Colonic mucosa (tissue), 4 donors: ENCODE measurements around the gene TACC2. TPM values are rescaled to one million over a fixed set of nuclear protein-coding genes. Genes with fewer than 3 reads are reported as not detected.

Experiments
- DNase-seq: peaks from one replicate; pipeline ENCODE4 v3.0.0-alpha.2; 2020
- H3K27ac ChIP-seq: fragments of 200-600 bp; one replicate; pipeline ENCODE4 v1.8.0; 2021
- H3K27me3 ChIP-seq: fragments of 200-600 bp; one replicate; pipeline ENCODE4 v1.8.0; 2021
- H3K36me3 ChIP-seq: fragments of 200-600 bp; one replicate; pipeline ENCODE4 v1.8.0; 2021
- H3K4me1 ChIP-seq: fragments of 200-600 bp; one replicate; pipeline ENCODE4 v1.8.0; 2021; ENCODE audit warnings: mild to moderate bottlenecking
- H3K4me3 ChIP-seq: fragments of 200-600 bp; one replicate; pipeline ENCODE4 v1.8.0; 2021
- H3K9ac ChIP-seq, 2 donors: one replicate each; pipeline ENCODE4 v1.7.0; 2013; ENCODE audit warnings: control low read depth in 2 of 2, low read depth in 2 of 2, low read length in 2 of 2
- H3K9me3 ChIP-seq: fragments of 200-600 bp; one replicate; pipeline ENCODE4 v1.8.0; 2021
- intact Hi-C: fragments of 100-400 bp; cut with DNase I; formaldehyde crosslinking; loops from one replicate; pipeline ENCODE4 v1.14.1; 2022
- total RNA-seq, 2 donors: library from RNA; stranded (reverse); fragmentation: NEBNext Ultra II Directional in 1 of 2; extraction: Animal tissue kit (Norgen Biotek cat#: 25700) in 1 of 2; gene quantifications; one replicate each; pipeline ENCODE4 v1.2.1, GENCODE V29; 2021
- TF ChIP-seq, protein P1 (sequence below): fragments of 200-600 bp; IDR thresholded peaks from one replicate; pipeline ENCODE4 v1.8.0; 2022; ENCODE audit warnings: antibody characterized with exemption, mild to moderate bottlenecking
- donor health status: healthy.
- donor health status: DM: no; HTN: no; CAD: no.
- donor health status: DM: no; HTN: no; CAD: no.

Gene TACC2
- total RNA-seq, 2 donors from 2014 or later = 90.0 to 93.2 TPM

DNA sequence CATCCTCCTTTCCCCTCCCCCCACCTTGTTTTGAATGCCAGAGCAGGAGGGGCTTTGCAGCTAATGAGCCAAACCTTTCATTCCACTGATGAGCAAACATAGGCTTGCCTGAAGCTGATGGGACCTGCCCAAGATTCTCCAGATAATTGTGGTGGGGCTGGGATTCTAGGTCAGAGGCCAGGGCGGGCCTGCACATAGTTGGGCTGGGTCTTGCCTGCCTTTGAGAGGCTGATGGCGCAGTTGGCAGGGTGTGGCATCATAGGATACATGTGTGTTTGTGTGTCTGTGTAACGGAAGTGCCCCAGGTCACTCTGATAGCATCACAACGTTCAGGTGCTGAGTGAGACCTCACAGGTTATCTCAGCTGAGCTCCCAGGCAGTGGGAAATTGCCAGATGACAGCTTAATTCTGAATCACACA, 305.0 kb downstream of the TACC2 start:
- Histone ChIP-seq H3K36me3 (no peaks in the 10 kb centered on the region), H3K9me3 (no peaks in the 10 kb centered on the region), H3K27ac (no peak overlapping the region), H3K27me3 (no peaks in the 10 kb centered on the region), H3K4me3 (no peak overlapping the region), H3K9ac (no peak overlapping the region), H3K4me1 (no peaks in the 10 kb centered on the region)
- TF ChIP-seq, protein P1, sequence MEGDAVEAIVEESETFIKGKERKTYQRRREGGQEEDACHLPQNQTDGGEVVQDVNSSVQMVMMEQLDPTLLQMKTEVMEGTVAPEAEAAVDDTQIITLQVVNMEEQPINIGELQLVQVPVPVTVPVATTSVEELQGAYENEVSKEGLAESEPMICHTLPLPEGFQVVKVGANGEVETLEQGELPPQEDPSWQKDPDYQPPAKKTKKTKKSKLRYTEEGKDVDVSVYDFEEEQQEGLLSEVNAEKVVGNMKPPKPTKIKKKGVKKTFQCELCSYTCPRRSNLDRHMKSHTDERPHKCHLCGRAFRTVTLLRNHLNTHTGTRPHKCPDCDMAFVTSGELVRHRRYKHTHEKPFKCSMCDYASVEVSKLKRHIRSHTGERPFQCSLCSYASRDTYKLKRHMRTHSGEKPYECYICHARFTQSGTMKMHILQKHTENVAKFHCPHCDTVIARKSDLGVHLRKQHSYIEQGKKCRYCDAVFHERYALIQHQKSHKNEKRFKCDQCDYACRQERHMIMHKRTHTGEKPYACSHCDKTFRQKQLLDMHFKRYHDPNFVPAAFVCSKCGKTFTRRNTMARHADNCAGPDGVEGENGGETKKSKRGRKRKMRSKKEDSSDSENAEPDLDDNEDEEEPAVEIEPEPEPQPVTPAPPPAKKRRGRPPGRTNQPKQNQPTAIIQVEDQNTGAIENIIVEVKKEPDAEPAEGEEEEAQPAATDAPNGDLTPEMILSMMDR = no peak
- intact Hi-C loops = no loop called here
- no peak for DNase-seq

DNA sequence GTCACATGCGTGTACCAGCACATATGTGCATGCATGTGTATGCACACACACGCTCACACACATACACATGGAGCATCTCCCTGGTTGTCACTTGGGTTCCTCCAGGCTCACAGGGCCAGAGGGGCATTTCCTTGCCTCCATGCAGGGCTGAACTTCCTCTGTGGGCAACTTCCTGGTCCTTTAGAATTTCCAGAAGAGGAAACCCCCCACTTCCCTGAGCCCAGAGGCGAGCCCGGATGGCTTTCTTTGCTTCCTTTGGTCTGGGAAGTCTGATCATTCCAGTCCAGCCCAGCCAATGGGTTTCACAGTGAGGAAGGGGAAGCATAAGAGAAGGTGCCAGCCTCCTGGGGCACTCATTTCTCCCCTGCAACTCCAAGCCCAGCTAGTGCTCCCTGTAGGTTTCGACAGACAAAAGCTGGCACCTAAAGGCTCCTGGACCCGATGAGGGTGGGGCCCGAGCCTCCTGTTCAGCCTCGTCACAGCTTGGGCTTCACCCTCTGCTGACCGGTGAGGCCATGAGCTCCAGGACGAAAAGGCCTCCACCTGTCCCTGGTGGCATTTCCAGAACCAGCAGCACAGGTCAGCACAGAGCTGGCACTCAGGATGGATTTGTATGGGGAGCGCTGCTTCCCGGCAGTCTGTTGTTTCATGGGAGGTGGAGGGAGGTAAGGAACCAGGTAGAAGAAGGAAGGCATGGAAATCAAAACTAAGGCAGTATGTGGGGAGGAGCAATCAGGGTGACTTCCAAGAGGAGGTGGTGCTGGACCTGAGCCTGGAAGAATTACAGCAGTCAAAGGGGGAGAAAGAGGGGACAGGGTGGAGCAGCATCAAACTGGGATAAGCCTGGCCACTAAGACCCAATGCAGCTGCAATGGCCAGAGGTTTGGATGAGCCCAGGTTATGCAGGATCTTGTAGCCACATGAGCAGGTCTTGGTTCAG, 305.8 kb downstream of the TACC2 start:
- Histone ChIP-seq H3K4me1 (no peaks in the 10 kb centered on the region), H3K27me3 (no peaks in the 10 kb centered on the region), H3K36me3 (no peaks in the 10 kb centered on the region), H3K4me3 (no peak overlapping the region), H3K9me3 (no peaks in the 10 kb centered on the region), H3K9ac (no peak overlapping the region), H3K27ac (no peak overlapping the region)
- TF ChIP-seq, protein P1 = no peak
- DNase-seq = no peak
- intact Hi-C loops = loop anchor here (5.0 kb wide), 1 partner anchor 273 kb away; no protein-coding TSS in a partner anchor

DNA sequence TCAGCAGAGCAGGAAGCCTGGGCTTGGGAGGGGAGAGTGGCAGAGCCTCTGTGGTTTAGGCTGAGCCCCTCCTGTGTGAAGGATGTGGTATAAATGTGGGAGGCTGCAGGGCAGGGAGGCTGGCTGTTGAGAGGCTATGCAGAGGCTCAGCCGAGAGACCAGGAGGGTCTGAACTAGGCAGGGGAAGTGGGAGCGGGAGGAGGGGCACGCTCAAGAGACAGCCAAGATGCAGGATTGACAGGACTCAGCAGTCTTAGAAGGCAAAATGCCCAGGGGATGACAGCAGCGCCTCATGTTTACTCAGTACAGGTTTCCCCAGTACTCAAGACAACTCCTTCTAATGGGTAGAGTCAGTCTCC, 306.5 kb downstream of the TACC2 start:
- Histone ChIP-seq H3K4me3 (no peak overlapping the region), H3K36me3 (no peaks in the 10 kb centered on the region), H3K9ac (no peak overlapping the region), H3K4me1 (no peaks in the 10 kb centered on the region), H3K27ac (no peak overlapping the region), H3K9me3 (no peaks in the 10 kb centered on the region), H3K27me3 (no peaks in the 10 kb centered on the region)
- intact Hi-C loops = loop anchor here (5.0 kb wide), 1 partner anchor 272 kb away; no protein-coding TSS in a partner anchor
- DNase-seq = peak; percentile 2
- TF ChIP-seq, protein P1 = no peak

DNA sequence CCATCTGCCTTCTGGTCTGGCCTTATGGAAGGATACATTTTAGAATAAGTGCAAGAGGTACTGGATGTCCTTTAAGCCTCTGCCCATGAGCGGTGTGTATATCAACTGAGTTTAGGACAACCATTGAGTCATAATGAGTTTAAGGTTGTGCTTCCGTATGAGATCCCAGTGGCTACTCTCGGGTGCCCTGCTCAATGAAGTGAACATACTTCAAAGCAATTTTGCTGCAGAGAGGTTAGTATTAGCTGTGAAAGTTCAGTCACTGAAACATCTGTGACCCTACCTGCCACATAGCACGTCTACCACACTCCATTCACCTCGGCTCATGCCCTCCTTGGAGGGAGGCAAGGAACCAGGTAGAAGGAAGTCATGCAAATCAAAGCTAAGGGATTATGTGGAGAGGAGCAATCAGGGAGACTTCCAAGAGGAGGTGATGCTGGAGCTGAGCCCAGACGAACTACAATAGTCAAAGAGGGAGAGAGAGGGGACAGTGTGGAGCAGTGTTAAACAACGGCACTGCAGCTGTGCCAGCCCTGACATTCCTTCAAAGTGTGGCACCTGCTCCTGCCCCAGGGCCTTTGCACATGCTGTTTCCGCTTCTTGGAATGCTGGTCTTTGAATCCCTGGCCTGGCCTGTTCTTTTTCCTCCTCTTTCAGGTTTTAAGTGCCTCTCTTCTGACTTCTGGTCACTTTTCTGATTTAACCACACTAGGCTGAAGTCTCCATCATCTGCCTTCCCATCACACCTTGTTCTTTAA, 307.6 kb downstream of the TACC2 start:
- no peaks in the 10 kb centered on the region for H3K4me1 ChIP-seq
- H3K36me3 ChIP-seq = no peaks in the 10 kb centered on the region
- no peak overlapping the region for H3K9ac ChIP-seq
- H3K4me3 ChIP-seq = no peak overlapping the region
- H3K27ac ChIP-seq = no peak overlapping the region
- DNase-seq = peak; percentile 10
- intact Hi-C loops = loop anchor here (5.0 kb wide), 1 partner anchor 271 kb away; no protein-coding TSS in a partner anchor
- no peaks in the 10 kb centered on the region for H3K27me3 ChIP-seq
- TF ChIP-seq, protein P1 = no peak
- no peaks in the 10 kb centered on the region for H3K9me3 ChIP-seq

DNA sequence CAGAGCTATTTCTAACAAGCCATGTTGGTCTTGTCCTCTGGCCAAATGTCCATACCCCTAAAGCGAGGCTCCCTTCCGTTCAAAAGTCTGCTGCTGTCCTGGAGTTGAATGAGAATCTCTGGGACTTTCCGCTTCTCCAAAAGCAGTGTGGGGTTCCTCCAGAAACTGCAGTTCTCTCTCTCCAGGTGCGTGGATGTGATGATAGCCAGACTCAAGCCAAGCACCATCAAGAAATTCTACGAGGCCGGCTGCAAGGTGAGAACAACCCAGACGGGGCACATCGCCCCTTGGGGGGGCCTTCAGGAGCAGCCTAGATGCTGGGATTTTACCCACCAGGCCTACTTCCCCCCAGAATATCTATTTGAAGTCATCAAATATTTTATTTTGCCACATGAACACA, 308.6 kb downstream of the TACC2 start:
- H3K9me3 ChIP-seq = no peaks in the 10 kb centered on the region
- no peaks in the 10 kb centered on the region for H3K36me3 ChIP-seq
- no peaks in the 10 kb centered on the region for H3K4me1 ChIP-seq
- peak; percentile 15 for DNase-seq
- H3K27ac ChIP-seq = no peak overlapping the region
- TF ChIP-seq, protein P1 = no peak
- no peak overlapping the region for H3K4me3 ChIP-seq
- H3K27me3 ChIP-seq = no peaks in the 10 kb centered on the region
- no peak overlapping the region for H3K9ac ChIP-seq
- intact Hi-C loops = loop anchor here (5.0 kb wide), 1 partner anchor 270 kb away; no protein-coding TSS in a partner anchor
